Measurements from ENCODE around the gene HNRNPH3.

HNRNPH3 gene

GRCh38 chr10:68385740-68386139 lies 53.9 kb downstream of the HNRNPH3 start:
- DNase-seq (ENCODE audit: low read depth, low spot score): no peak

All from activated CD4-positive, CD25-positive, alpha-beta regulatory T cell treated with anti-CD3 and anti-CD28 coated beads, Interleukin-2, amount 50 U/mL, for 16 hours (primary cell).